ENCODE results near the gene RNF220. TPM values are rescaled to one million over a fixed set of nuclear protein-coding genes. Genes with fewer than 3 reads are reported as not detected.

RNF220 gene
- total RNA-seq, 1 donor from 2014 or later, result 52.5 TPM

DNA sequence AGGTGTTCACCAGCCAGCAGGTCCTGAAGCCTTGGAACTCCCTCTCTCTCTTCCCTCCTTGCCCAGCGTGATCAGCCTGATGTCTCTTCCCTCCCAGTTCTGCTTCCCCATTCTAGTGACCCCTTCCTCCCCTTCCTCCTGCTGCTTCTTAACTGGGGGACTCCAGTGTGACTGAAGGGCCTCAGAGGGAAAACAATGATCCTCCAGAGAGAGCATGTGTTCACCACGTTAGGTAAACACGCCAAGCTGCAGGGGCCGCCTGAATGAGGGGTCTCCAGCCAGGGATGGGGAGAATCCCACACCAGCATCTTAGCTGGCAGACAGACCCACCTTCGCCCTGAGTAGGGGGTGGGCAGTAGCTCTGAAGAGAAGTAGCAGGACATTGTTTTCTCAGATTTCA, 144.5 kb downstream of the RNF220 start:
- H3K36me3 ChIP-seq, result no peaks in the 10 kb centered on the region
- no peak for TF ChIP-seq POLR2AphosphoS5 (IDR thresholded peaks at IDR 0.05; ENCODE audit: insufficient read depth in 1 of 2, low read depth in 1 of 2)
- TF ChIP-seq, protein P1, sequence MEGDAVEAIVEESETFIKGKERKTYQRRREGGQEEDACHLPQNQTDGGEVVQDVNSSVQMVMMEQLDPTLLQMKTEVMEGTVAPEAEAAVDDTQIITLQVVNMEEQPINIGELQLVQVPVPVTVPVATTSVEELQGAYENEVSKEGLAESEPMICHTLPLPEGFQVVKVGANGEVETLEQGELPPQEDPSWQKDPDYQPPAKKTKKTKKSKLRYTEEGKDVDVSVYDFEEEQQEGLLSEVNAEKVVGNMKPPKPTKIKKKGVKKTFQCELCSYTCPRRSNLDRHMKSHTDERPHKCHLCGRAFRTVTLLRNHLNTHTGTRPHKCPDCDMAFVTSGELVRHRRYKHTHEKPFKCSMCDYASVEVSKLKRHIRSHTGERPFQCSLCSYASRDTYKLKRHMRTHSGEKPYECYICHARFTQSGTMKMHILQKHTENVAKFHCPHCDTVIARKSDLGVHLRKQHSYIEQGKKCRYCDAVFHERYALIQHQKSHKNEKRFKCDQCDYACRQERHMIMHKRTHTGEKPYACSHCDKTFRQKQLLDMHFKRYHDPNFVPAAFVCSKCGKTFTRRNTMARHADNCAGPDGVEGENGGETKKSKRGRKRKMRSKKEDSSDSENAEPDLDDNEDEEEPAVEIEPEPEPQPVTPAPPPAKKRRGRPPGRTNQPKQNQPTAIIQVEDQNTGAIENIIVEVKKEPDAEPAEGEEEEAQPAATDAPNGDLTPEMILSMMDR (IDR thresholded peaks at IDR 0.05), result no peak

DNA sequence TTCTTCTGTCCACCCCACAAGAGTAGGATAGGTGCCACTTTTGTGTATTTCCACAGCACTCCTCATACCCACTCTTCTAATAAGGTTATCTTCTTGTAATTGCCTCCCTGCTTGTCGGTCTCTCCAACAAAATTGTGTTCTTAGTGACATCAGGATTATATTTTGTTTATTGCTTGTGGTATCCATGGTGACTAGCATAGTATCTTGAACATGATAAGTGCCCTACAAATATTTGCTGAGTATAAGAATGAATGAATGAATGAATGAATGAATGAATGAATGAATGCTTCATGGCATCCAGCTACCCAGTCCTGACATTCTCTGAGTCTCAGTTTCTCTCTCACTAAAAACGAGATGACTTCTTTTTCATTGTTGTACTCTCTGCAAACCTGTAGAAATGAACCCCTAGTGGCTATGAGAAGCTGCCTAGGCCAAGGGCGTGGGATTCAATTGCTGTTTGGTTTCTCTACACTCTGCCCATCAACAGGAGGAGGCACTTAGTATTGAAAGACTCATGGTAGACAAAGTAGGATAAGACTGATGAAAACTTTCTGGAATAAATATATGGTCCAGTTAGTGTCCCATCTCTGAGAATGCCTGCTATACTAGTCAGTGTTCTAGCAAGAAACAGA, 148.2 kb downstream of the RNF220 start:
- Histone ChIP-seq H3K4me1 (no peaks in the 10 kb centered on the region), H3K27me3 (no peaks in the 10 kb centered on the region), H3K4me3 (no peak overlapping the region), H3K9me3 (no peaks in the 10 kb centered on the region), H3K27ac (no peak overlapping the region), H3K36me3 (no peaks in the 10 kb centered on the region)
- no peak for DNase-seq (ENCODE audit: extremely low spot score in 2 of 2)
- no peak for TF ChIP-seq POLR2A (IDR thresholded peaks at IDR 0.05)
- no peak for TF ChIP-seq POLR2AphosphoS5 (IDR thresholded peaks at IDR 0.05; ENCODE audit: insufficient read depth in 1 of 2, low read depth in 1 of 2)
- TF ChIP-seq, protein P1 (IDR thresholded peaks at IDR 0.05), result no peak
- intact Hi-C loops (cut with DNase I), result no loop called here

More for the DNA sequence above, 144.5 kb downstream of the RNF220 start:
- Histone ChIP-seq H3K27me3 (no peaks in the 10 kb centered on the region), H3K4me1 (no peaks in the 10 kb centered on the region), H3K27ac (no peak overlapping the region), H3K9me3 (no peaks in the 10 kb centered on the region), H3K4me3 (no peak overlapping the region)
- intact Hi-C loops (cut with DNase I), result no loop called here
- no peak for DNase-seq (ENCODE audit: extremely low spot score in 2 of 2)

DNA sequence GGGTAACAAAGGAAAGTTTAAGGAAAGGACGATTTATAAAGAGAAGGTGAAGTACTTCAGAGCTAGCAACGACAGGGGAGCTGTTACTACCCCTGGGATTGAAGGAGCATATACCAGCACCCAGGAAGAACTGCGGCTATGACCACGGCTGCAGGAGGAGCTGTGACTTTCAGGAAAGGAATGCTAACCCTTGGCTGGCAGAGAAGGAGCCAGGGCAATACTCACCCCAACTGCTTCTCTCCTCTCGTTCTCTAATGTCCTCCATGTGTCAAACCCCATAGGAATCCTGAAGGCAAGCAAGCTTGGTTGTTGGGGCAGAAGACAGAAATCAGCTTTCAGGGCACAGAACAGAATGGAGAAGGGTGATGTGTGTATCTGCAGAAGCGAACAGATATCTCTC, 148.7 kb downstream of the RNF220 start:
- no peak overlapping the region for H3K27ac ChIP-seq
- no peaks in the 10 kb centered on the region for H3K9me3 ChIP-seq
- no peaks in the 10 kb centered on the region for H3K36me3 ChIP-seq
- TF ChIP-seq POLR2A (IDR thresholded peaks at IDR 0.05), result no peak
- no peak for TF ChIP-seq POLR2AphosphoS5 (IDR thresholded peaks at IDR 0.05; ENCODE audit: insufficient read depth in 1 of 2, low read depth in 1 of 2)
- TF ChIP-seq, protein P1 (IDR thresholded peaks at IDR 0.05), result no peak
- no peaks in the 10 kb centered on the region for H3K4me1 ChIP-seq
- no peak overlapping the region for H3K4me3 ChIP-seq
- intact Hi-C loops (cut with DNase I), result no loop called here
- no peaks in the 10 kb centered on the region for H3K27me3 ChIP-seq
- DNase-seq (ENCODE audit: extremely low spot score in 2 of 2), result no peak

DNA sequence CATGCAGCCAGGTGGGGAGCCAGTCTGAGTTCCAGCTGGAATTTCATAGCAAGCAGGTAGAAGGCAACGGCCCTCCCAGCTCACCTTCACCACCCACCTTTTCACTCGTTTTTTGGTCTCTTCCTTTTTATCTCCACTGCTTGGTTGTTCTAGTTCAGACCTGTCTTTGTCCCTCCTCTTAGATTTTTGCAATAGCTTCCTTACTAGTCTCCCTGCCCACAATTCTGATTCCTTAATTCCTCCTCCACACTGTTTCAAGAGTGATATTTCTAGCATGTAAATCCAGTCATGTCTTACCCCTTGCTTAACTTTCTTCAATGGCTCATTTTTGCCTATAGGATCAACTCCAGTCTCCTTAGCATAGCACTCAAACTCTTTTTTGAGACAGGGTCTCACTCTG, 149.7 kb downstream of the RNF220 start:
- Histone ChIP-seq H3K27ac (no peak overlapping the region), H3K36me3 (no peaks in the 10 kb centered on the region), H3K9me3 (no peaks in the 10 kb centered on the region), H3K4me3 (no peak overlapping the region), H3K4me1 (no peaks in the 10 kb centered on the region), H3K27me3 (no peaks in the 10 kb centered on the region)
- DNase-seq (ENCODE audit: extremely low spot score in 2 of 2), result no peak
- intact Hi-C loops (cut with DNase I), result no loop called here
- TF ChIP-seq POLR2AphosphoS5 (IDR thresholded peaks at IDR 0.05; ENCODE audit: insufficient read depth in 1 of 2, low read depth in 1 of 2) (no peak), POLR2A (IDR thresholded peaks at IDR 0.05) (no peak)
- TF ChIP-seq, protein P1 (IDR thresholded peaks at IDR 0.05), result no peak

DNA sequence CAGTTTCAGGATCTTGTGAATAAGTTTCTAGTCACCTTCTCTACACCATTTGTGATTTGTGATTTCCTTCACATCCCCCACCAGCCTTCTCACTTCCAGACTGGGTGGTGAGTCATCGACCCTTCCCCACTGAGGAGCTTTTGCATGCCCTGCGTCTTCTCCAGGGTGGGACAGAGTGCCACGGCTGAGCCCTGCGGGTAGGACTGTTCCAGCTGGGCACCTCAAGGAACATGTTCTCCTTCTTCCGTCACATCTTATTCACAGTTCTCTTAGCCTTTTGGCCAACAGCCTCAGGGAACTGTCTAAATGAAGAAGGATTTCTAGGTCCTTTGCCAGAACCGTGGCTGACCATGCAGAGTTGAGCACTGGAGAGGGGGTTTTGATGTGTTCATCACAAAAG, 152.7 kb downstream of the RNF220 start:
- Histone ChIP-seq H3K36me3 (no peaks in the 10 kb centered on the region), H3K27ac (no peak overlapping the region), H3K27me3 (no peaks in the 10 kb centered on the region), H3K9me3 (no peaks in the 10 kb centered on the region), H3K4me3 (no peak overlapping the region), H3K4me1 (no peaks in the 10 kb centered on the region)
- TF ChIP-seq, protein P1 (IDR thresholded peaks at IDR 0.05), result no peak
- no peak for TF ChIP-seq POLR2A (IDR thresholded peaks at IDR 0.05)
- TF ChIP-seq POLR2AphosphoS5 (IDR thresholded peaks at IDR 0.05; ENCODE audit: insufficient read depth in 1 of 2, low read depth in 1 of 2), result no peak
- intact Hi-C loops (cut with DNase I), result no loop called here
- DNase-seq (ENCODE audit: extremely low spot score in 2 of 2), result no peak
